ENCODE data around the gene TIGD3.

TIGD3 gene

DNA sequence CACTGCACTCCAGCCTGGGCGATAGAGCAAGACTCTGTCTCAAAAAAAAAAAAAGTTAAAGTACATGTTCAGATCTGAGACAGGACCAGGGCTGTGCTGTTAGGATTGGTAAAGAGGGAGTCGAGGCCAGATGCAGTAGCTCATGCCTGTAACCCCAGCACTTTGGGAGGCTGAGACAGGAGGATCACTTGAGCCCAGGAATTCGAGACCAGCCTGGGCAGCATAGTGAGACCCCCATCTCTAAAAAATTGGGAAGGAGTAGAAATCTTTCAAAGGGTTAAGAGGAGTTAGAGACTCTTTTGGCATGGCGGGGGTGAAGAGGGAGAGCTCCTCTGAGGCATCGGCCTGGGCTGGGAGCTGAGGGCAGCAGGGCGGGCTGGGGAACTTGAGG is 16.1 kb downstream of the TIGD3 start:
- no peak for DNase-seq (ENCODE audit: low read depth)

DNA sequence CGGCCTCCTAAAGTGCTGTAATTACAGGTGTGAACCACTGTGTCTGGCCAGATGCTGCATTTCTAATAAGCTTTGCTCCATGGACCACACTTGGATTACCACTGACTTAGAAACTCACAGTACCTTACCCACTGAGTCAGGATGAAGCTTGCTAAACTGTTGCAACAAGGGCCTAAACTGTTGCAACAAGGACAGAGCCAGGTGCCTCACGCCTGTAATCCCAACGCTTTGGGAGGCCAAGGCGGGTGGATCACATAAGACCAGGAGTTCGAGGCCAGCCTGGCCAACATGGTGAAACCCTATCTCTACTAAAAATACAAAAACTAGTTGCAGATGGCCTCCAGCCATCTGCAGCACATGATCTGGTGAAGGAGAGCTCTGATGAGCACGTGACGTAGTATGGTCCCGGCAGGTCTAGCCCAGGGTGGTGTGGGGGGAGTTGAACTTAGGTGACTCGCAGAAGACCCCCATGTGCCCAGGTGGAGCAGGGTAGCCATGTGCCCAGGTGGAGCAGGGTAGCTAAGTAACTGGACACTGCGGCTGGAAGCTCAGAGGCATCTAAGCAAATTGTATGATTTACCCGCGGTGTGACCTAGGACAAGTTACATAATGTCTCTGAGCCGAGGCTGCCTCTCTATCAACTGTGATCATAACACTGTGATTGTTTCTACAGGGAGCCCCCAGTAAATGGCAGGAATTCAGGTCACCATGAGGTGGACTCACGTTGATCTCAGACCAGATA is 19.5 kb downstream of the TIGD3 start:
- no peak for DNase-seq (ENCODE audit: low read depth)

DNA sequence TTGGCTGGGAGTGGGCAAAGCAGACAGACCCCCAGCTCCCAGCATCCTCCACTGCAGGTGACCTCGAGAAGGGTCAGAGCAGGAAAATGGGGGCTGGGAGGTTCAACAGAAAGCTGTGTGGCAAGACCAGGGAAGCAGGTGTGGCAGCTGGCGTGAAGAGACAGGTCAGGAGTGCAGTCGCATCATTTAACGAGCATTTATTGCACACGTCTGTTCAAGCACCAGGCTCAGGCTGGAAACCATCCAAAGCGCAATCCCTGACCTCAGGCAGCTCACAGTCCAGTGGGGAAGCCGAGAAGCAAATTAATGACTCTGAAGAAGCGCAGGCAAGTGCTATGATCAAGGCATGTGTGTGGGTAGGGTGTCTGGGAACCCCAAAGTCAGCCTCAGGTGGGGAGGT is 20.5 kb downstream of the TIGD3 start:
- no peak for DNase-seq (ENCODE audit: low read depth)

DNA sequence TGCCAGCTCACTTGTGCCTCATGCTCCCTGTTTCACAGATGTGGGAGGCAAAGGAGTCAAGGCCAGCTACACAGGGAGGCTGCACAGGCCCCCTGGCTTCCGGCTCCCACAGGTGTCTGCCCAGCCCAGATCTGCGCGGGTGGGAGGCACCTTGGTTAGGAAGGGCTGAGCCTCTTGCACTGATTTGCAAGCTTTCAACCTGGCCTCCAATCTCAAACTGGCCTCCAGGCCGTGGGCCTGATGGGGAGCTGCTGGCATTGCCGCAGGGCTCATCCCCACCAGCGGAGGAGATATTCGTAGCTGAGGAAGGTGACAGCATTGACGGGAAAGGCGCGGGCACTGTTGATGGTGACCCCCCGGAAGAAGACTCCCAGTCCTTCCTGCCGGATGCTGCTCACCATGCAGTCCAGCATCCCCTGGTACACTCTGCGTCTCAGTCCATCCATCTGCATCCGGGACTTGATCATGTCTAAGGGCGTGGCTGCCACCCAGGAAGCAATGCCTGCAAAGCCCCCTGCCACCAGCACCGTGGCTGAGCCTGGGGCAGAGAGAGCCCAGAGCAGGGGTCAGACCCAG is 21.7 kb downstream of the TIGD3 start:
- DNase-seq (ENCODE audit: low read depth): no peak

DNA sequence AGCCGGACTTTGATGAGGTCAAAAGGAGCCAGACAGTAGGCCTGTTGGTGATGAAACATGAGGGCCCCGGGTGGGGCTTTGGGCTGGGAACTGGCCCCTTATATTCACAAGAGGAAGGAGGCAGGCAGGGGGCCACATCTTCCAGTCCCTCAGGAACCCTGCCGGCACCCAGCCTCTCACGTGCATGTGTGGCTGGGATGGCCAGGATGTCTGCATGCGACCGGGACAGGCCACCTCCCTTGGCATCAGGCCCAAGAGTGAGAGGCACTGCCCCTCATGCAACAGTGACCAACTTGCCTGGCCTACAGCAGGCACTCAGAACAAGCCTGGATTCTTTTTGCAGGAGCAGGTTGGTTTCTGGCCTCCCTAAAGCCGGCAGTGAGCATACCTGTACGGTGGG is 22.5 kb downstream of the TIGD3 start:
- no peak for DNase-seq (ENCODE audit: low read depth)

DNA sequence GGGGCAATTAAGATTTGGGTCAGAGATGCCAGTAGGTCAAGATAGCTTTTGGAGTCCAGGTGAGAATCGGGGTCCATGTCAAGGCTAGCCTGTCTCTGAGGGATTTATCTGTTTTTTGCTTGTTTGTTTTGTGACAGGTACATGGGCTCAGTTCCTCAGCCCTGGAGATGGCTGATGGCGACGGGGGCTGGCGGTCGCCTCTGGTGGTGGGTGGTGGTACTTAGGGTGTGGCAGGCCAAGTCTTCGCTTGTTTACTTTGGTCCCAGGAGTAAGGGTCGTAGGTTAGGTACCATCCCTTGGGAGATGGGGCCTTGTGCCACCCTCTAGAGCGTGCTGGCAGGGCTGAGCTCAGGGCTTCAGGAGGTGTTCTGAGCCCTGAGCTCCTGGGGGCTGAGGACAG is 23.2 kb downstream of the TIGD3 start:
- DNase-seq (ENCODE audit: low read depth): no peak

DNA sequence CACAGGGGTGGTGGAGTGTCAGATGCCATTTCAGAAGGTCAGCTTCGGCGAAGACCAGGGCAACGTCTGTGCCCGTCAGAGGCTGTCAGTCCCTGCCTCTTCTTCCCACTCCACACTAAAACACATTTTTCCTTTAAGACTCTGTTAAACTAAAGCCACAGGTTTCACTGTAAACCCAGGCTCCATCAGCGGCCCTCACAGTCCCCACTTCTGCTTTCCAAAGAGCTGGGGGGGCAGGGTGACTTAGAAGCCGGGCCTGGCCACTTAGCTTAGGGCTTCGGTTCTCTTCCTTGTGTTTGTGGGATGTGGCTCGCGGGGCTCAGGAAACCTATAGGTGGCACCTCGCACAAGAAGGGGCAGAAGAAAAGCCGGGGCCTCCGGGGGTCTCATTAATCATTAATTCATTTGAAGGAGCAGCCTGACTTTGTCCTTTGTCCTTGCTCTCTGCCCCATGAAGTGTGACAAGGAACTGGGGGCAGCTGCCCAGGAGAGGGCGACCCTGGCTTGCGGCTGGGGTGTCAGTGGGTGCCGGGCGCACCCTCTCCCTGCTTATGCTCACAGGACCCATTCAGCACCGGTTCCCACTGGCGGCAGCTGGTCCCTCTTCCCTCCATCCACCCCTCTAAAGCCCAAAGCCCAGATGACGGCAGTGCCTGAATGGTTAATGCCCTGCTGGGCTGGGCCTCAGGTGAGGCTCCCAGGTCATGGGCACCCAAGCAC is 23.8 kb downstream of the TIGD3 start:
- DNase-seq (ENCODE audit: low read depth): no peak

DNA sequence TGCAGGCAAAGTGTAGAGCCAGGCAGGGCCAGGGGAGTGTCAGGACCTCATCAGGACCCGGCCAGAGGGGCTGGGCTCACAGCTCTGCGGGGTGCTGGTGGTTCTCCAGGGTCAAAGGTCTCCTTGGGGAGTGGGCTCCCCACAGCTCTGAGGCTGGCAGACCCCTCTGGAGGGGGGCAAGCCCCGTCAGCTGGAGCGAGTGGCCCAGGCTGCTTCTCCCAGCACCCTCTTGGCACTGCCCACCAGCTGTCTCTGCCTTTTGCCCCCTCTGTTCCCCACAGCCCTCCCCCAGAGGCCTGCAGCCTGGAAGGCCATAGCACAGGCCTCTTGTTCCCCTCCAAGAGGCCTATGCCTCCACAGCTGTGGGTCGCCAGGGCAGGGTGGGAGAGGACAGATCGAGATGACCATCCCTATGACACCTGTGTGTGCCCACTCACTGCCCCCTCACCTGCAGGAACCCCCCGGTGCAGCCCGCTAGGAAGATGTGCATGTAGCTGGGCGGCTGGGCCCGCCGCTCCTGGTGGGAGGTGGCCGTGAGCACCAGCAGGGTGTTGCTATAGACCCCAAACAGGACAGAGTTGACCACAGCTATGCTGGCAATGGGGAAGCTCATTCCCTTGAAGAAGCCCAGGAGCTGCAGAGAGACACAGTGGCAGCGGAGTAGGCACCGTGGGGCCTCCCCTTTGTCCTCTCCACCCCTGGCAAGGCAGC is 24.5 kb downstream of the TIGD3 start:
- no peak for DNase-seq (ENCODE audit: low read depth)

DNA sequence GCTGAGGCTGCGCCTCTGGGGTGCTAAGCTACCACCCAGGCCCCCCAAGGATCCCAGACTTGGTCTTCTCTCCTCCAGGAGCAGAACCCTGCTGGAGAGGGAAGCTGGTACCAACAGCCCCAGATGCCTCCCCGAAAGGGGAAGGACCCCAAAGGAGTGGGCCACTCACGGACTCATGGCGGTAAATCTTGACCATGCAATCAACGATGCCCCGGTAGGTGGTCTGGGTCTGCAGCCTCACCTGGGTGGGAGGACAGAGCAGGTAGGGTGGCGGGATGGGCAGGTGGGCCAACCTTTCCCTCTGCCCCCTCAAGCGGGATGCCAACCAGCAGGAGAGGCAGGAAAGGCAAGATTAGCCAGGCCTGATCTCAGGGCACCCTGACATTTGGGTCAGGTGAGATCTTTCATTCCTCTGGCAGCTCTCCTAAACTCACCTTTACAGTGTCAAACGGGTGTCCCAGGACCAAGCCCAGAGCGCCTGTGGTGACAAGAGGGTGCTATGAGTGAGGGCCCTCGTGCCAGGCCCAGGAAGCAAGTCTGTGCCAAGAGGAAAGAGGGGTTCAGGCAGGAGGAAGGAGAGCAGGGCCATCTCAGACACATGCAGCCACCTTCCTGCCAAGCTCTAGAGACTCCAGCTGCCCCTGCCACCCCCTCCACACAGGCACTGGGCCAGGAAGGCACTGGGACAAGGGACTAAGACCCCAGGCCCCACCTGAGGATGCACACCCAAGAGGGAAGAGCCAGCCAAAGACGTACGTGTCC is 25.3 kb downstream of the TIGD3 start:
- DNase-seq (ENCODE audit: low read depth): no peak

DNA sequence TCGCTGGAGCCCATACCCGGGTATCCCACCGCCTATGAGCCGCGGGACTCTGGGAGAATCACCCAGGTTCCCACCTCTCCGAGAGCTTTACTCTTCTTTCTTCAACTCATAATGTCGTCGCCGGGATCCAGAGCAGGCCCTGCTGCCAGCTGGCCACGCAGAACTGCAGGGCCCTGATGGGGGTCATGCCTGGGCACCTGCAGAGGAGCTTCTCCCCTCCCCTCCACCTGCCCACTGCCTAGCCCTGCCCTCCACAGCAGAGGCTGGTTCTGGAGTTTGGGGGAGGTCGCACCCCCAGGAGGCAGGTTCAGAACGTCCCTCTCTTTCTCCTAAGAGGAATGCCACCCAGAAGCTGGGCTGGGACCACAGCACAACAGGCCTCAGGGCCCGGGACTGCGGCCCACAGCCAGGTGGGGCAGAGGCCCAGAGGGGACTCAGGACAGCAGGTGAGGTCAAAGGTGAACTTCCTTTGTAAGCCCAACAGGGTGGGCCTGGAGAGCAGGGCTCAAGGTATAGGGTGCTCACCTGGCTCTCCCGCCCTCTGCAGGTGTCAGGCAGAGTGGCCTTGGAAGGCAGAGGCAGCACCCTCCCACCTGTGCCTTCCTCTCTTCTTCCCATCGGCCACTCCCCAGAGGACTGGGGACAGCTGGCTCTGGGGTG is 26.0 kb downstream of the TIGD3 start:
- no peak for DNase-seq (ENCODE audit: low read depth)

DNA sequence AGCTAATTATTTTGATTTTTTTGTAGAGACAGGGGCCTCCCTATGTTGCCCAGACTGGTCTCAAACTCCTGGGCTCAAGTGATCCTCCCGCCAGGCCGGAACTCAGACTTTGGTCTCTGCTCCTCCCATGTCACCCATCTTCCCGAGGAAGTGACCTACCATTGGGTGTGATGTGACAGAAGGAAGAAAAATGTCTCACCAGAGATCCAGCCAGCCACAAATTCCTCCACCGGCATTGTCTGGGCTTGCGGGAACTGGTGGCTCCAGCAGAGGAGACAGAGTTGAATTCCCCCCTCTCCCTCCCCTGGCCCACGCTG is 27.1 kb downstream of the TIGD3 start:
- peak; percentile 45 for DNase-seq (ENCODE audit: low read depth)

DNA sequence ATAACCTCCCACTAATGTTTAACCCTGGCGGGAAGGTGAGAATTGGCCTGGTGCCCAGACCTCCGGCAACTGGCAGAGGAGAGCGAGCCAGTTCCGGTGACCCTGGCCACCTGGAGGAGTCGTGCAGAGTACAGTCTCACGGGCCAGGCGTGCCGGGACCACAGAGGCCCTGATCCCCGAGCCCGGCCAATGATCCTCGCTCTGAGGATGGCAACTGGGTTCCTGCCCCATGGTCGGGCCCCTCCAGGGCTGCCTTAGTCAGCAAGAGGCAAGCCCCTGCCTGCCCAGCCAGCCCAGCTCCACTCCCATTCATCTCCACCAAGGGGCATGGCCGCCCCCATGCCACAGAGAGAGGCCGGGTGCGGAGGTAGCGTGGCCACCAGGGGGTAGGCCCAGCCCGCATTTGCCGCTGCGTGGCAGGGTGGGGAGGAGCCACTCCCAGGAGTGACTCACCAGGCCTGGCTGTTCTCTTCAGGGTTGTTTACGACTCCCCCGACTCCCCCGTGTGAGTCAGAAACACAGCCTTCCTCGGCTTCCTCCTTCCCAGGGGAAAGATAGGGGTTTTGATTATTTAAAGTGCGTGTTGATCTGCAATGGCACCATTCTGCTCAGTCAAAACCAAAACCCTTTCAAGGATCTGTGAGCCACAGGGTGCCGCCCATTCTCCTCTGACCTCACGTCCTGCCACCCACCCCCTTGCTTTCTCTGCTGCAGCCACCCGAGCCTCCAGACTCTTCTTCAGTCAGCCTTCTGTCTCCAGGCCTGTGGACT is 27.7 kb downstream of the TIGD3 start, which contains the start of gene SLC25A45:
SLC25A45 (minus strand) TSS at position 614 of the 771 bp plus-strand sequence. CDS start 695 bp downstream, outside the sequence.
- peak; percentile 99 for DNase-seq (ENCODE audit: low read depth)

DNA sequence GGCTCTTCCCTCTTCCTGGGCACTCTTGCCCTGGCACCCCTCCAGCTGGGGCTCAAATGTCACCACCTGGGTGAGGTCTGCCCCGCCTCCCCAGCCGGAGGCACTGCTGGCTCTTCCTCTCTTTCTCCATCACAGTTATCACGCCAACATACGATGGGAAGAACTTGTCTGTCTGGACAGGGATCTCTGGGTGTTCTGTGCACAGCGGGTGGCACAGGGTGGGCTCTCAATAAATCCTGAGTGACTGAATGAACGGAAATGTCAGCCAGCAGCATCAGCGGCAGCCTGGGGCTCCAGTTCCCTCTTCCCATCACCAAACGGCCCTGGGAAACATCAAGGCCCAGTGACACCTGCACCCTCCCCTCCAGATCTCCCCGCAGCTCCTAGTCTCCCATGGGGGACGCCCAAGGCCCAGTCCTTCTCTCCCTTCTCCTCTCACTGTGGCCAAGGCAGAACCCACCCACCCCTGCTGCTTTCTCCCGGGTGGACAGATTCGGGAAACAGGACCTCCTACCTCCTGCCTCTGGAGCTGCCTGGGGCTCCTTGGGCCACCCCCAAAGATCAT is 28.3 kb downstream of the TIGD3 start:
- DNase-seq (ENCODE audit: low read depth): no peak

DNA sequence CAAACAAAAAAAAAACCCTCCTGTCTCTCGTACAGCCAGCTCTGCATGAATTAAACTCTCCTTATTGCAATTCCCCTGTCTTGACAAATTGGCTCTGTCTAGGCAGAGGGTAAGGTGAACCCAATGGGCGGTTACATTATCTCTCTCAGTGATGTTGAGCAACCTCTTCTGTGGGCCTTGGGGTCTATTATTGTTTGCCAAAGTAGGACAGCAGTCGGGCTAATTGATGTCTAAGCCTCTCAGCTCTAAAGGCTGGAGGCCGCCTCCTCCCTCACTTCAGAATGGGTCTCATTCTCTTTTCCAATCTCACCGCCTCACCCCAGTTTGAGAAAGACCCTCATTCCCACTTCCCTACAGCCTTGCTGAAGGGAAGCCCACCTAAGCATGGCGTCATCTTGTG is 29.2 kb downstream of the TIGD3 start:
- no peak for DNase-seq (ENCODE audit: low read depth)

DNA sequence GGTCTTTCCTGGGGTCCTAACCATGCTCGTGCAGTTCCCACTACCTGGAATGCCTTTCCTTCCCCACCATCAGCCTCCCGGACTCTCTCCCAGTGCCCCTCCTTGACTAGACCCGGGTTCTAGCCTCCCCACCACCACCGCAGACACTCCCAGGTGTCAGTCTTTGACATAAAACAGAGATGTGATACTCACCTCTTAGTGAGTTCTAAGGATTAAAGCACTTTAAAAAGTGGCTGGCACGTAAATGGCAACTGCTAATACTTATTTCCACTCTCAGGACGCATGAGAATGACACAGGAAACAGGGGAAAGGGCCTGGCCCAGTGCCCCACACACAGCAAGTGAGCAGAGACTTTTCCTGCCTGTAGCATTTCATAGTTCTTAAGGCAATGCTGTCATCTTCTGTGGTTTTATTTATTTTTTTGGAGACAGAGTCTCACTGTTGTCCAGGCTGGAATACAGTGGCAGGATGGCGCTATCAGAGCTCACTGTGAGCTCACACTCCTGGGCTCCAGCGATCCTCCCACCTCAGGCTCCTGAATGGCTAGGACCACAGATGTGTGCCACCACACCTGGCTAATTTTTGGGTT is 29.8 kb downstream of the TIGD3 start:
- DNase-seq (ENCODE audit: low read depth): no peak

DNA sequence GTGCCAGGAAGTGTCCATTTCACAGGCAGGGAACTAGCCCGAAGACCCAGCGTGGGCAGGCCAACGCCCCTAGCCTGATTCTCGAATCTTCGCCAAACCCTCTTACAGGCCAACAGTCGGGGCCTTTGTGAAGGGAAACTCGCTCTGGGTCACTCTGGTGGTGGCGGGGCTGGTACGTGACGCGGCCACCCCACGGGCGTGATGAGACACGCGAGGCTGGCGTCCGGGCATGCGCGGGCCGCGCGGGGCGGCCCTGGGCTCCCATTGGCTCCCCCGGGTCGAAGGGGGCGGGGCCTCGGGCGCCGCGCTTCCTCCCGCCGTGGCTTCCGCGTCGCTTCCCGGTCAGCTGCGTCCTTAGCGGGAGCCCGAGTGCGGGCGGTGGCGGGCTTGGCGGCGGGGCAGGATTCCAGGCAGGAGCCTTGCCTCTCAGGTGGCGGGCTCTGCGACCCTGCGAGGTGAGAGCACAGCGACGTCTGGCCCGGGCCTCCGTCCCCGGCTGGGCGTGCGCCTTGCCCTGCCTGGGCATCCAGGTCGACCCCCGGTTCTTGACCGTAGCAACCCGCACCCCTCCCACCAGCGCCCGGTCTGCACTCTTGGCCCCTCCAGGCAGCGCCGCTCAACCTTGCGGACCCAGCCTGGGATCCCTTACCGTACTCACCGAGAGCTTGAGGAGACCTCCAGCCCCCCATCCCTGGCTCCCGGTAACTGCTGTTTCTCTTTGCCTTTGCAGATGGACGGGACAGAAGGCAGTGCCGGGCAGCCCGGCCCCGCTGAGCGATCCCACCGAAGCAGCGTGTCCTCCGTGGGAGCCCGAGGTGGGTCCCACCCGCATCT is 32.0 kb downstream of the TIGD3 start, which contains the start of gene FRMD8:
FRMD8 (plus strand) TSS at position 331 of the 834 bp plus-strand sequence; CDS start at position 731, 400 bp downstream.
- peak; percentile 78 for DNase-seq (ENCODE audit: low read depth)

DNA sequence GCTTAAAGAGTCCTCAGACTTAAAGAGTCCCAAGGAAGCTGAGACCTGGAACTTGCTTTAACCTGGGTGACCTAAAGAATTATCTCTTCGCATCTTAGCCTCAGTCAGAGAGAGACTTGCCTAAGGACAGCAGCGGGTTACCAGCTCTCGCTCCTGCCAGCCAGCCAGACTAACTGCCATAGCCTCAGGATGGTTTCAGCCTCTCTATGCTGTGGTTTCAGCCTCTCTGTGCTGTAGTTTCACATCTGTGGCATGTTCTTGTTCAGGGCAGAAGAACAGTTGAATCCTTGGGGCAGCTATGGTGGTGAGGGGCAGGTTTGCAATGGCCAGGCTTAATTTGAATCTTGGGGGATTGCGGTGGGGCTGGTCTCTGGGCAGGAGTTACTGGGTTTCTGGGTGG is 34.2 kb downstream of the TIGD3 start:
- DNase-seq (ENCODE audit: low read depth): no peak

DNA sequence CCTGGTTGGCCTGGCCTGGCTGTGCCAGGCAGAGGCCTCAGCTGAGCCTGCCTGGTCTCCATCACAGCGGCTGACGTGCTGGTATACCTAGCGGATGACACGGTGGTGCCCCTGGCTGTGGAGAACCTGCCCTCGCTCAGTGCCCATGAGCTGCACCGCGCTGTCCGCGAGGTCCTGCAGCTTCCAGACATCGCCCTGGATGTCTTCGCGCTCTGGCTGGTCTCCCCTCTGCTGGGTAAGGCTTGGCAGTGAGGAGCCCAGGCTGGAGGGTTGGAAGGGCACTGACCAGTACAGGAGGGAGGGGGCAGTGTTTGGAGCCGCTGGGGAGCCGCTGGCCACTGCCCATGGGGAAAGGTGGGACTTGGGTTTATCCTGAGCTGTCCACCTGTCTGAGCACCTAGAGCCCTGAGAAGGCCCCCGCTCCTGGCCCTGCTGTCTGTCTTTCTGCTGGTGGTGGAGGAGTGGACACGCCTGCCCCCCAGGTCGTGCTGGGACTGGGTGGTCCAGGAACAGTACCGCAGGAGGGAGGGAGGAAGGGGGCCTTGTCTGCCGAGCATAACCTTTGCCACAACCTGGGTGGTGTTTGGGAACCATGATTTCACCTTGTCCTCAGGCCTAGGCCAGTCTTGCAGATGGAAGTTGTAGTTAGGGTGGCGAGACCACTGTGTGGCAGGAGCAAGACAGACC is 34.9 kb downstream of the TIGD3 start:
- DNase-seq (ENCODE audit: low read depth): no peak
